ENCODE measurements around the gene KCNQ5. TPM values are rescaled to one million over a fixed set of nuclear protein-coding genes. Genes with fewer than 3 reads are reported as not detected.

KCNQ5 gene
- polyA plus RNA-seq, 1 donor (not counting 4 experiments of a cell fraction or from before 2014, with no cell fraction given): 3.4 TPM

DNA sequence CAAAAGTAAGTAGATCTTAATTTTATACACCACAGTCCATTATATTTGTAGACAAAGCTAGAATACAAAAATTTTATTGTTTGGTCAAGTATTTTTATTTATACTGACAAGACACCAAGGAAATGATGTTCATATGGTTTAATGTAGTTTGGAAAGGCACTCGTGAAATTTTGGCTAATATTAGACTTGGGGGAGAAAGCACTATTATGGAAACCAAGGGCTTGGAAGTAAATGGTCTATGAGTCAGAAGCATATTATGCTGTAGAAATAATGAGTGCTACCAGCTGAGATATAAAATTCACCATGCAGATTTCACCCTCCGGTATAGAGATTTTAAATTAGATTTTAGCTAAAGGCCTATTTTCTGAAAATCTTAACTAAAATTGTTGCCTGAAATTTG, 233.6 kb downstream of the KCNQ5 start:
- dilution Hi-C loops (cut with MboI; ENCODE audit: extremely low pct_ligation_motif_present, low sequenced_read_pairs): no loop called here
- no peaks in the 10 kb centered on the region for H3K27me3 ChIP-seq (ENCODE audit: control insufficient read depth, extremely low read depth, insufficient read depth, low read length)
- no peak overlapping the region for H3K27ac ChIP-seq (ENCODE audit: control insufficient read depth, insufficient read depth, low read length)
- H3K9me3 ChIP-seq (ENCODE audit: control insufficient read depth, low read depth, low read length): no peaks in the 10 kb centered on the region
- H3K9me1 ChIP-seq (ENCODE audit: control insufficient read depth, extremely low read depth, insufficient read depth, low read length): no peaks in the 10 kb centered on the region
- H4K20me1 ChIP-seq (ENCODE audit: control insufficient read depth, extremely low read depth, insufficient read depth, low read length): no peaks in the 10 kb centered on the region
- H3K79me2 ChIP-seq (ENCODE audit: control insufficient read depth, insufficient read depth, low read length): no peaks in the 10 kb centered on the region
- H3K9ac ChIP-seq (ENCODE audit: control insufficient read depth, extremely low read depth, insufficient read depth, low read length): no peak overlapping the region
- DNase-seq (ENCODE audit: low read depth, low spot score) (no peak), FAIRE-seq (no peak)
- no peak overlapping the region for H2AFZ ChIP-seq (ENCODE audit: control insufficient read depth, low read length)
- H3K4me3 ChIP-seq (ENCODE audit: control insufficient read depth in 2 of 3, extremely low read depth in 1 of 3, insufficient read depth in 2 of 3, low read depth in 1 of 3, low read length in 3 of 3): no peak overlapping the region
- H3K36me3 ChIP-seq (ENCODE audit: control insufficient read depth in 2 of 2, extremely low read depth in 1 of 2, insufficient read depth in 2 of 2, low read length in 2 of 2): no peaks in the 10 kb centered on the region
- TF ChIP-seq, protein P1, sequence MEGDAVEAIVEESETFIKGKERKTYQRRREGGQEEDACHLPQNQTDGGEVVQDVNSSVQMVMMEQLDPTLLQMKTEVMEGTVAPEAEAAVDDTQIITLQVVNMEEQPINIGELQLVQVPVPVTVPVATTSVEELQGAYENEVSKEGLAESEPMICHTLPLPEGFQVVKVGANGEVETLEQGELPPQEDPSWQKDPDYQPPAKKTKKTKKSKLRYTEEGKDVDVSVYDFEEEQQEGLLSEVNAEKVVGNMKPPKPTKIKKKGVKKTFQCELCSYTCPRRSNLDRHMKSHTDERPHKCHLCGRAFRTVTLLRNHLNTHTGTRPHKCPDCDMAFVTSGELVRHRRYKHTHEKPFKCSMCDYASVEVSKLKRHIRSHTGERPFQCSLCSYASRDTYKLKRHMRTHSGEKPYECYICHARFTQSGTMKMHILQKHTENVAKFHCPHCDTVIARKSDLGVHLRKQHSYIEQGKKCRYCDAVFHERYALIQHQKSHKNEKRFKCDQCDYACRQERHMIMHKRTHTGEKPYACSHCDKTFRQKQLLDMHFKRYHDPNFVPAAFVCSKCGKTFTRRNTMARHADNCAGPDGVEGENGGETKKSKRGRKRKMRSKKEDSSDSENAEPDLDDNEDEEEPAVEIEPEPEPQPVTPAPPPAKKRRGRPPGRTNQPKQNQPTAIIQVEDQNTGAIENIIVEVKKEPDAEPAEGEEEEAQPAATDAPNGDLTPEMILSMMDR (optimal IDR thresholded peaks at IDR 0.05 in 1 of 3, IDR thresholded peaks at IDR 0.05 in 1 of 3, conservative IDR thresholded peaks at IDR 0.05 in 1 of 3; ENCODE audit: extremely low read depth in 1 of 3, insufficient read depth in 2 of 3, low read length in 3 of 3): no peak
- no peak for TF ChIP-seq EZH2 (IDR thresholded peaks at IDR 0.05; ENCODE audit: low read length)
- H3K4me1 ChIP-seq (ENCODE audit: control insufficient read depth, extremely low read depth, insufficient read depth, low read length): peaks cover 8% of the 10 kb centered on the region
- no peak overlapping the region for H3K4me2 ChIP-seq (ENCODE audit: control insufficient read depth, extremely low read depth, insufficient read depth, low read depth, low read length)

GRCh38 chr6:72856801-72857200, 234.9 kb downstream of the KCNQ5 start:
- Histone ChIP-seq H3K27ac (ENCODE audit: control insufficient read depth, insufficient read depth, low read length) (no peak overlapping the region), H3K27me3 (ENCODE audit: control insufficient read depth, extremely low read depth, insufficient read depth, low read length) (no peaks in the 10 kb centered on the region), H3K4me3 (ENCODE audit: control insufficient read depth in 2 of 3, extremely low read depth in 1 of 3, insufficient read depth in 2 of 3, low read depth in 1 of 3, low read length in 3 of 3) (no peak overlapping the region), H3K4me1 (ENCODE audit: control insufficient read depth, extremely low read depth, insufficient read depth, low read length) (peaks cover 9% of the 10 kb centered on the region), H3K4me2 (ENCODE audit: control insufficient read depth, extremely low read depth, insufficient read depth, low read depth, low read length) (no peak overlapping the region), H3K9me3 (ENCODE audit: control insufficient read depth, low read depth, low read length) (no peaks in the 10 kb centered on the region), H3K9ac (ENCODE audit: control insufficient read depth, extremely low read depth, insufficient read depth, low read length) (no peak overlapping the region), H3K36me3 (ENCODE audit: control insufficient read depth in 2 of 2, extremely low read depth in 1 of 2, insufficient read depth in 2 of 2, low read length in 2 of 2) (no peaks in the 10 kb centered on the region), H4K20me1 (ENCODE audit: control insufficient read depth, extremely low read depth, insufficient read depth, low read length) (no peaks in the 10 kb centered on the region), H2AFZ (ENCODE audit: control insufficient read depth, low read length) (no peak overlapping the region), H3K9me1 (ENCODE audit: control insufficient read depth, extremely low read depth, insufficient read depth, low read length) (no peaks in the 10 kb centered on the region), H3K79me2 (ENCODE audit: control insufficient read depth, insufficient read depth, low read length) (no peaks in the 10 kb centered on the region)
- dilution Hi-C loops (cut with MboI; ENCODE audit: extremely low pct_ligation_motif_present, low sequenced_read_pairs): no loop called here
- no peak for DNase-seq (ENCODE audit: low read depth, low spot score)
- TF ChIP-seq, protein P1 (optimal IDR thresholded peaks at IDR 0.05 in 1 of 3, IDR thresholded peaks at IDR 0.05 in 1 of 3, conservative IDR thresholded peaks at IDR 0.05 in 1 of 3; ENCODE audit: extremely low read depth in 1 of 3, insufficient read depth in 2 of 3, low read length in 3 of 3): no peak
- TF ChIP-seq EZH2 (IDR thresholded peaks at IDR 0.05; ENCODE audit: low read length): no peak
- FAIRE-seq: no peak

Measured in keratinocyte (primary cell).